ENCODE measurements around the gene NIT2. TPM values are rescaled to one million over a fixed set of nuclear protein-coding genes. Genes with fewer than 3 reads are reported as not detected.

The NIT2 gene
- total RNA-seq, 1 donor from 2014 or later = 15.3 TPM

DNA sequence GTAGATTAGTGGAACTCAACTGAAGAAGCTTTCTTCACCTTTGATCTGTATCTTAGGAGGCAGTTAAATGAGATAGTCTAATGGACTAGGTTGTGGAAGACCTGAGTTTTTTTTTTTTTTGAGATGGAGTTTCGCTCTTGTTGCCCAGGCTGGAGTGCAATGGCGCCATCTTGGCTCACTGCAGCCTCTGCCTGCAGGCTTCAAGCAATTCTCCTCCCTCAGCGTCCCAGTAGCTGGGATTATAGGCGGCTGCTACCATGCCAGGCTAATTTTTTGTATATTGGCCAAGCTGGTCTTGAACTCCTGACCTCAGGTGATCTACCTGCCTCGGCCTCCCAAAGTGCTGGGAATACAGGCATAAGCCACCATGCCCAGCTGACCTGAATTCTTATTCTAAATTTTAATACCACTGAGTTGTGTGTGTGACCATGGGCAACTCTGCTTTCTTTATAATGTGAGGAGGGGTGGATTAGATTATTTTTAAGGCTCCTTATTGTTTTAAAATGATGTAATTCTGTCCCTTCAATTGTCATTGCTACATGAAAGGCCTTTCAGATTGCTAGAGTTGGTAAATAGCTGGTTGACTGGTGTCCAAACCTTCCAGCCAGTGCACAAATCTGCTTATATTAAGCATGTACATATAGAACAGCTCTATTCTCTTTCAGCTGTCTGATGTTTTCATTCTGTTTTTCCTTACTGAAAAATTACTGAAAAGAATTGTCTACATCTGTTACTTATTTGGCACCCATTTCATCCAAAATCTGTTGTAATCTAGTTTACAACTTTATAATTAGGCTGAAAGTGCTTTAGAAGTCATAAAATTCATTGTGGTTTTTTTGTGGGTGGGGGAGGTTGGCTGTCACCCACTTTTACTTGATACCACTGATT is 69.0 kb downstream of the NIT2 start:
- FAIRE-seq (no peak), DNase-seq (ENCODE audit: low read depth) (no peak)
- Histone ChIP-seq H3K36me3 (ENCODE audit: control insufficient read depth, insufficient read depth, low read length) (no peaks in the 10 kb centered on the region), H3K4me3 (ENCODE audit: low read depth, low read length) (no peak overlapping the region), H3K27me3 (ENCODE audit: control insufficient read depth, insufficient read depth, low read length) (no peaks in the 10 kb centered on the region)
- TF ChIP-seq CTCF (IDR thresholded peaks at IDR 0.05; ENCODE audit: insufficient read depth, low read length, severe bottlenecking) = no peak

DNA sequence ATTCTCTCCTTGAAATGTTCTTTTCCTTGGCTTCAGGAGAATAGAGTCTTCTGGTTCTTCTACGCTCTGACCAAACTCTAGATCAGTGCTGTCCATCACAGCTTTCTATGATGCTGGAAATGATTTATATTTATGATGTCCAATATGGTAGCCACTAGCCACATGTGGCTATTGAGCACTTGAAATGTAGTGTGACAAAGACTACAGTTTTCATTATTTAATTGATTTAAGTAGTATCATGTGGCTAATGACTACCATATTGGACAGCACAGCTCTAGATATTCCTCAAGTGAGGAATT is 69.6 kb downstream of the NIT2 start:
- no peaks in the 10 kb centered on the region for H3K27me3 ChIP-seq (ENCODE audit: control insufficient read depth, insufficient read depth, low read length)
- FAIRE-seq (no peak), DNase-seq (ENCODE audit: low read depth) (no peak)
- H3K4me3 ChIP-seq (ENCODE audit: low read depth, low read length) = no peak overlapping the region
- no peaks in the 10 kb centered on the region for H3K36me3 ChIP-seq (ENCODE audit: control insufficient read depth, insufficient read depth, low read length)
- no peak for TF ChIP-seq CTCF (IDR thresholded peaks at IDR 0.05; ENCODE audit: insufficient read depth, low read length, severe bottlenecking)

- FAIRE-seq (no peak), DNase-seq (ENCODE audit: low read depth) (no peak)
- H3K4me3 ChIP-seq (ENCODE audit: low read depth, low read length) = no peak overlapping the region
- TF ChIP-seq CTCF (IDR thresholded peaks at IDR 0.05; ENCODE audit: insufficient read depth, low read length, severe bottlenecking) = no peak
- H3K36me3 ChIP-seq (ENCODE audit: control insufficient read depth, insufficient read depth, low read length) = no peaks in the 10 kb centered on the region
- no peaks in the 10 kb centered on the region for H3K27me3 ChIP-seq (ENCODE audit: control insufficient read depth, insufficient read depth, low read length)
These were observed 72.6 kb downstream of the NIT2 start for GRCh38 chr3:100407164-100407563.

GRCh38 chr3:100407977-100408532 is 73.5 kb downstream of the NIT2 start:
- peak; percentile 52 for FAIRE-seq
- H3K4me3 ChIP-seq (ENCODE audit: low read depth, low read length) = no peak overlapping the region
- no peak for TF ChIP-seq CTCF (IDR thresholded peaks at IDR 0.05; ENCODE audit: insufficient read depth, low read length, severe bottlenecking)
- H3K36me3 ChIP-seq (ENCODE audit: control insufficient read depth, insufficient read depth, low read length) = no peaks in the 10 kb centered on the region
- no peak for DNase-seq (ENCODE audit: low read depth)
- H3K27me3 ChIP-seq (ENCODE audit: control insufficient read depth, insufficient read depth, low read length) = no peaks in the 10 kb centered on the region

Other genes with a start within 250 kb of the NIT2 start
- 1.1 and 6.3 TPM in 2 replicates for gene FILIP1L, start 220.3 kb upstream of the NIT2 start, total RNA-seq
- gene TBC1D23, start 73.8 kb upstream of the NIT2 start, total RNA-seq = 36.6 and 46.3 TPM in 2 replicates
- gene TOMM70, start 66.3 kb downstream of the NIT2 start, total RNA-seq = 33.4 and 40.8 TPM in 2 replicates
- 0.51 and 1.1 TPM in 2 replicates for gene LNP1, start 66.8 kb downstream of the NIT2 start, total RNA-seq
- 6.5 and 6.8 TPM in 2 replicates for gene TMEM45A, start 157.9 kb downstream of the NIT2 start, total RNA-seq

All from bronchial epithelial cell (primary cell).